ENCODE measurements around the gene AOPEP.

- TF ChIP-seq CTCF (IDR thresholded peaks at IDR 0.05; ENCODE audit: low read length) = no peak
- TF ChIP-seq EZH2phosphoT487 (IDR thresholded peaks at IDR 0.05; ENCODE audit: low read length) = no peak
These were observed 134.4 kb downstream of the AOPEP start for GRCh38 chr9:94860678-94861588.

All from MM.1S (cell line).